Neural cell (in vitro differentiated cells): ENCODE data around the gene CLIC6. TPM values are rescaled to one million over a fixed set of nuclear protein-coding genes. Genes with fewer than 3 reads are reported as not detected.

ENCODE experiments used
- H2AFZ ChIP-seq: fragments of 200-600, 300-800 bp; sonication (generic), shearing (Covaris generic); 2 replicates; pipeline ENCODE4 v1.6.0; 2014; ENCODE audit warnings: low read depth, mild to moderate bottlenecking, antibody characterized with exemption, low read length, moderate library complexity
- H3F3A ChIP-seq: fragments of 200-600 bp; shearing (Covaris generic); 2 replicates; pipeline ENCODE4 v1.6.1; 2016; ENCODE audit warnings: mild to moderate bottlenecking, moderate library complexity, mixed read lengths, antibody characterized with exemption, low read length; ENCODE audit not compliant: insufficient read depth, poor library complexity, severe bottlenecking
- H3K27ac ChIP-seq: fragments of 200-600, 300-800 bp; sonication (generic), shearing (Covaris generic); 2 replicates; pipeline ENCODE4 v1.5.1; 2014; ENCODE audit warnings: mild to moderate bottlenecking, low read length, moderate library complexity
- H3K27me3 ChIP-seq: fragments of 300-800, 200-600 bp; sonication (generic), shearing (Covaris generic); 2 replicates; pipeline ENCODE4 v1.6.0; 2014; ENCODE audit warnings: mild to moderate bottlenecking, low read depth, low read length, moderate library complexity; ENCODE audit not compliant: insufficient read depth
- H3K36me3 ChIP-seq: fragments of 300-800, 200-600 bp; sonication (generic), shearing (Covaris generic); 2 replicates; pipeline ENCODE4 v1.5.1; 2014; ENCODE audit warnings: mild to moderate bottlenecking, antibody characterized with exemption, low read length, moderate library complexity; ENCODE audit not compliant: insufficient read depth
- H3K4me2 ChIP-seq: fragments of 300-800, 200-600 bp; sonication (generic), shearing (Covaris generic); 2 replicates; pipeline ENCODE4 v1.6.0; 2014; ENCODE audit warnings: mild to moderate bottlenecking, low read length
- H3K4me3 ChIP-seq: fragments of 300-800, 200-600 bp; sonication (generic), shearing (Covaris generic); 2 replicates; pipeline ENCODE4 v1.5.1; 2014; ENCODE audit warnings: mild to moderate bottlenecking, low read length, moderate library complexity
- H3K79me2 ChIP-seq: fragments of 200-600 bp; shearing (Covaris generic); replicated peaks from 2 replicates; pipeline ENCODE4 v1.6.0; 2014; ENCODE audit warnings: mild to moderate bottlenecking, low read length, moderate library complexity; ENCODE audit not compliant: insufficient read depth
- H3K9ac ChIP-seq: fragments of 300-800, 200-600 bp; sonication (generic), shearing (Covaris generic); 2 replicates; pipeline ENCODE4 v1.6.1; 2016; ENCODE audit warnings: mild to moderate bottlenecking, low read length, mixed read lengths
- H3K9me2 ChIP-seq: fragments of 200-600 bp; shearing (Covaris generic); 2 replicates; pipeline ENCODE4 v1.6.1; 2016; ENCODE audit warnings: mild to moderate bottlenecking, low read length, mixed read lengths; ENCODE audit not compliant: insufficient read depth
- H3K9me3 ChIP-seq: fragments of 200-600, 300-800 bp; sonication (generic), shearing (Covaris generic); 2 replicates; pipeline ENCODE4 v1.6.1; 2016; ENCODE audit warnings: mild to moderate bottlenecking, mixed run types, low read length, moderate library complexity, mixed read lengths
- H4K20me1 ChIP-seq: fragments of 200-600 bp; shearing (Covaris generic); 2 replicates; pipeline ENCODE4 v1.6.1; 2016; ENCODE audit warnings: mild to moderate bottlenecking, mixed run types; ENCODE audit not compliant: insufficient read depth
- EP300 ChIP-seq: fragments of 450-650 bp; conservative IDR thresholded peaks from 2 replicates; pipeline ENCODE4 v1.6.1; 2014; ENCODE audit warnings: antibody characterized with exemption, mild to moderate bottlenecking, moderate library complexity; ENCODE audit not compliant: poor library complexity, severe bottlenecking
- EZH2 ChIP-seq: fragments of 200-600, 300-800 bp; shearing (Covaris generic), sonication (generic); IDR thresholded peaks from 2 replicates; pipeline ENCODE4 v1.6.1; 2014; ENCODE audit warnings: antibody characterized with exemption, low read length, borderline replicate concordance, mild to moderate bottlenecking; ENCODE audit not compliant: insufficient read depth, poor library complexity, severe bottlenecking
- MXI1 ChIP-seq: fragments of 450-650 bp; conservative IDR thresholded peaks from 2 replicates; pipeline ENCODE4 v1.6.1; 2014; ENCODE audit warnings: antibody characterized with exemption, mild to moderate bottlenecking; ENCODE audit not compliant: poor library complexity, severe bottlenecking
- POLR2AphosphoS5 ChIP-seq: IDR thresholded peaks from 2 replicates; pipeline ENCODE4 v1.6.1; 2012
- RAD21 ChIP-seq: fragments of 450-650 bp; conservative IDR thresholded peaks from 2 replicates; pipeline ENCODE4 v1.6.1; 2014; ENCODE audit warnings: antibody characterized with exemption, mild to moderate bottlenecking, moderate library complexity
- SMC3 ChIP-seq: fragments of 450-650 bp; conservative IDR thresholded peaks from 2 replicates; pipeline ENCODE4 v1.6.1; 2014; ENCODE audit warnings: antibody characterized with exemption, mild to moderate bottlenecking, moderate library complexity; ENCODE audit not compliant: poor library complexity
- TAF1 ChIP-seq: IDR thresholded peaks from 2 replicates; pipeline ENCODE4 v1.6.1; 2012; ENCODE audit warnings: low read depth
- polyA plus RNA-seq: library from polyadenylated mRNA; depleted of rRNA; stranded (reverse); fragments of >200 nt; gene quantifications from 2 replicates; pipeline ENCODE4 v1.2.3, GENCODE V29; 2014
- TF ChIP-seq, protein P1 (sequence below): fragments of 450-650 bp; IDR thresholded peaks from 2 replicates; pipeline ENCODE4 v1.5.1; 2014; ENCODE audit warnings: antibody characterized with exemption, mild to moderate bottlenecking, moderate library complexity; ENCODE audit not compliant: poor library complexity, severe bottlenecking
- TF ChIP-seq, protein P2 (sequence below): IDR thresholded peaks from 2 replicates; pipeline ENCODE4 v1.6.1; 2012; ENCODE audit warnings: borderline replicate concordance

The CLIC6 gene
- polyA plus RNA-seq, 1 donor from 2014 or later: 0.32 TPM

DNA sequence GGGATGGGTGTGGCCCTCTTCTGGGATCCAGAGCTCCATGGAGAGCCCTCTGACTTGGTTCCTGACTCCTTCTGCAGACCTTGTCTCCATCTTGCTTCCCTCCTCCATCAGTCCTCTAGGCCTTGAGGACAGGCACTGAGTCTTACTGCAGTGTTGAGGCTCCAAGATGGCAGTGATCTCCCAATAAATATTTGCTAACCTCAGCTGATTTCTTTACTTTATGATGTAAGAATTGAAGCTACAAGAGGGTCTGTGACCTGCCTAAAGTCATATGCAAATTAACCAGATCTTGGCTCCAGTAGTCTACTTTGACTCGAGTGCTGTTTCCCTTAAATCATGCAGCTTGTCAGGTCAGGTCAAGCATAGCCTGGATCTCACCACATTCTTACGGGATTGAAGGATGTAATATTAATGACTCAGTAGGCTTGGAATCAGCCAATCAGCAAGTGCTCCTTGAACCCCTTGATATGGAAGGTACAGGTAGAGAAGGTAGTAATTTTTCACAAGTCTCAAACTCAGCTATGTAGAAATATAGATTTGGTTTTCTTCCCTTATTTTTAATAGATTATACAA lies 93.0 kb downstream of the CLIC6 start:
- Histone ChIP-seq H3K36me3 (no peaks in the 10 kb centered on the region), H3K27me3 (no peaks in the 10 kb centered on the region), H3K9me2 (no peaks in the 10 kb centered on the region), H2AFZ (no peak overlapping the region), H3K79me2 (no peaks in the 10 kb centered on the region), H3K4me3 (no peak overlapping the region), H4K20me1 (no peaks in the 10 kb centered on the region), H3K27ac (no peak overlapping the region), H3K9me3 (no peaks in the 10 kb centered on the region), H3F3A (no peaks in the 10 kb centered on the region), H3K4me2 (no peak overlapping the region), H3K9ac (no peak overlapping the region)
- TF ChIP-seq POLR2AphosphoS5 (no peak), TAF1 (no peak), SMC3 (no peak), MXI1 (no peak), EP300 (no peak), RAD21 (no peak), EZH2 (no peak)
- TF ChIP-seq, protein P1, sequence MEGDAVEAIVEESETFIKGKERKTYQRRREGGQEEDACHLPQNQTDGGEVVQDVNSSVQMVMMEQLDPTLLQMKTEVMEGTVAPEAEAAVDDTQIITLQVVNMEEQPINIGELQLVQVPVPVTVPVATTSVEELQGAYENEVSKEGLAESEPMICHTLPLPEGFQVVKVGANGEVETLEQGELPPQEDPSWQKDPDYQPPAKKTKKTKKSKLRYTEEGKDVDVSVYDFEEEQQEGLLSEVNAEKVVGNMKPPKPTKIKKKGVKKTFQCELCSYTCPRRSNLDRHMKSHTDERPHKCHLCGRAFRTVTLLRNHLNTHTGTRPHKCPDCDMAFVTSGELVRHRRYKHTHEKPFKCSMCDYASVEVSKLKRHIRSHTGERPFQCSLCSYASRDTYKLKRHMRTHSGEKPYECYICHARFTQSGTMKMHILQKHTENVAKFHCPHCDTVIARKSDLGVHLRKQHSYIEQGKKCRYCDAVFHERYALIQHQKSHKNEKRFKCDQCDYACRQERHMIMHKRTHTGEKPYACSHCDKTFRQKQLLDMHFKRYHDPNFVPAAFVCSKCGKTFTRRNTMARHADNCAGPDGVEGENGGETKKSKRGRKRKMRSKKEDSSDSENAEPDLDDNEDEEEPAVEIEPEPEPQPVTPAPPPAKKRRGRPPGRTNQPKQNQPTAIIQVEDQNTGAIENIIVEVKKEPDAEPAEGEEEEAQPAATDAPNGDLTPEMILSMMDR: no peak
- TF ChIP-seq, protein P2, sequence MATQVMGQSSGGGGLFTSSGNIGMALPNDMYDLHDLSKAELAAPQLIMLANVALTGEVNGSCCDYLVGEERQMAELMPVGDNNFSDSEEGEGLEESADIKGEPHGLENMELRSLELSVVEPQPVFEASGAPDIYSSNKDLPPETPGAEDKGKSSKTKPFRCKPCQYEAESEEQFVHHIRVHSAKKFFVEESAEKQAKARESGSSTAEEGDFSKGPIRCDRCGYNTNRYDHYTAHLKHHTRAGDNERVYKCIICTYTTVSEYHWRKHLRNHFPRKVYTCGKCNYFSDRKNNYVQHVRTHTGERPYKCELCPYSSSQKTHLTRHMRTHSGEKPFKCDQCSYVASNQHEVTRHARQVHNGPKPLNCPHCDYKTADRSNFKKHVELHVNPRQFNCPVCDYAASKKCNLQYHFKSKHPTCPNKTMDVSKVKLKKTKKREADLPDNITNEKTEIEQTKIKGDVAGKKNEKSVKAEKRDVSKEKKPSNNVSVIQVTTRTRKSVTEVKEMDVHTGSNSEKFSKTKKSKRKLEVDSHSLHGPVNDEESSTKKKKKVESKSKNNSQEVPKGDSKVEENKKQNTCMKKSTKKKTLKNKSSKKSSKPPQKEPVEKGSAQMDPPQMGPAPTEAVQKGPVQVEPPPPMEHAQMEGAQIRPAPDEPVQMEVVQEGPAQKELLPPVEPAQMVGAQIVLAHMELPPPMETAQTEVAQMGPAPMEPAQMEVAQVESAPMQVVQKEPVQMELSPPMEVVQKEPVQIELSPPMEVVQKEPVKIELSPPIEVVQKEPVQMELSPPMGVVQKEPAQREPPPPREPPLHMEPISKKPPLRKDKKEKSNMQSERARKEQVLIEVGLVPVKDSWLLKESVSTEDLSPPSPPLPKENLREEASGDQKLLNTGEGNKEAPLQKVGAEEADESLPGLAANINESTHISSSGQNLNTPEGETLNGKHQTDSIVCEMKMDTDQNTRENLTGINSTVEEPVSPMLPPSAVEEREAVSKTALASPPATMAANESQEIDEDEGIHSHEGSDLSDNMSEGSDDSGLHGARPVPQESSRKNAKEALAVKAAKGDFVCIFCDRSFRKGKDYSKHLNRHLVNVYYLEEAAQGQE: no peak

DNA sequence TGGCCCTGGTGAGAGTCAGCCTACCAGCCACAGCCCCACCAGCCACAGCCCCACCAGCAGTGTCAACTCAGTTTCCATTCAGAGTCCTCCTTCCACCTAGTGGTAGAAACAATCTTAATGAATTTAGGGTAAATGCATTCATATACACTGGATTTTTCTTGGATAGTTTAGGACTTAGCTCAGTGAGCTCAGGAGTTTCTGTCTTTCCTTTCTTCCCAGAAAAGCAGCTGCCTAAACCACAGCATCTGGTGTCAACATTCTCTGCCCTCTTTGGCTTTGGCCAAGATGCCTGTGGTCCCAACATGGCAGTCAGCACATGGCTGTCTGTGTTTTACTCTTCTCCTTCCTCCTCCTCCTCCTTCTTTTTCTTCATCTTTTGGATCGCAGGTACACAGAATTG lies 94.0 kb downstream of the CLIC6 start:
- Histone ChIP-seq H4K20me1 (no peaks in the 10 kb centered on the region), H3K79me2 (no peaks in the 10 kb centered on the region), H3K36me3 (no peaks in the 10 kb centered on the region), H3K27me3 (no peaks in the 10 kb centered on the region), H2AFZ (no peak overlapping the region), H3K9me2 (no peaks in the 10 kb centered on the region), H3K9me3 (no peaks in the 10 kb centered on the region), H3K4me2 (no peak overlapping the region), H3F3A (no peaks in the 10 kb centered on the region), H3K4me3 (no peak overlapping the region), H3K9ac (no peak overlapping the region), H3K27ac (no peak overlapping the region)
- TF ChIP-seq TAF1 (no peak), MXI1 (no peak), POLR2AphosphoS5 (no peak)
- TF ChIP-seq, protein P1: no peak
- TF ChIP-seq, protein P2: no peak
